ENCODE data around the gene RUNX2.
"Not testable (repeated sequence)": the region's sequence is repeated elsewhere in the genome, so short reads cannot be mapped to it uniquely, and the experiment has no call there.

RUNX2 gene

GRCh38 chr6:45558858-45559257, 230.7 kb downstream of the RUNX2 start:
- Mint-ChIP-seq H3K27me3 (ENCODE audit: low read depth) (no peaks in the 10 kb centered on the region), H3K27ac (peak overlapping the region; percentile 32), H3K4me3 (peak overlapping the region; percentile 28), H3K4me1 (ENCODE audit: low read depth) (peaks cover 33% of the 10 kb centered on the region), H3K9me3 (peaks cover 4% of the 10 kb centered on the region), H3K36me3 (ENCODE audit: low read depth) (peaks cover 15% of the 10 kb centered on the region)
- no peak for DNase-seq (ENCODE audit: low spot score)

GRCh38 chr6:45560321-45560820, 232.2 kb downstream of the RUNX2 start:
- peaks cover 25% of the 10 kb centered on the region for H3K4me1 Mint-ChIP-seq (ENCODE audit: low read depth)

GRCh38 chr6:45562171-45562570, 234.0 kb downstream of the RUNX2 start:
- Mint-ChIP-seq H3K9me3 (peaks cover 4% of the 10 kb centered on the region), H3K4me1 (ENCODE audit: low read depth) (peaks cover 22% of the 10 kb centered on the region), H3K4me3 (no peak overlapping the region), H3K36me3 (ENCODE audit: low read depth) (peaks cover 21% of the 10 kb centered on the region), H3K27ac (no peak overlapping the region), H3K27me3 (ENCODE audit: low read depth) (no peaks in the 10 kb centered on the region)
- no peak for DNase-seq (ENCODE audit: low spot score)

More at GRCh38 chr6:45560321-45560820, 232.2 kb downstream of the RUNX2 start:
- H3K9me3 Mint-ChIP-seq; H3K4me3 Mint-ChIP-seq; DNase-seq (ENCODE audit: low spot score); H3K27me3 Mint-ChIP-seq (ENCODE audit: low read depth); H3K27ac Mint-ChIP-seq: not testable (repeated sequence)
- peaks cover 15% of the 10 kb centered on the region for H3K36me3 Mint-ChIP-seq (ENCODE audit: low read depth)

GRCh38 chr6:45563041-45563440, 234.9 kb downstream of the RUNX2 start:
- DNase-seq (ENCODE audit: low spot score): no peak
- Mint-ChIP-seq H3K9me3 (peaks cover 4% of the 10 kb centered on the region), H3K4me3 (no peak overlapping the region), H3K27ac (no peak overlapping the region), H3K4me1 (ENCODE audit: low read depth) (peaks cover 21% of the 10 kb centered on the region), H3K27me3 (ENCODE audit: low read depth) (no peaks in the 10 kb centered on the region), H3K36me3 (ENCODE audit: low read depth) (peaks cover 21% of the 10 kb centered on the region)

GRCh38 chr6:45563844-45564243, 235.7 kb downstream of the RUNX2 start:
- peaks cover 18% of the 10 kb centered on the region for H3K4me1 Mint-ChIP-seq (ENCODE audit: low read depth)
- no peak overlapping the region for H3K4me3 Mint-ChIP-seq
- no peaks in the 10 kb centered on the region for H3K27me3 Mint-ChIP-seq (ENCODE audit: low read depth)
- no peak for DNase-seq (ENCODE audit: low spot score)
- H3K27ac Mint-ChIP-seq: no peak overlapping the region
- peaks cover 4% of the 10 kb centered on the region for H3K9me3 Mint-ChIP-seq
- H3K36me3 Mint-ChIP-seq (ENCODE audit: low read depth): peaks cover 18% of the 10 kb centered on the region

- no peak for DNase-seq (ENCODE audit: low spot score)
- no peaks in the 10 kb centered on the region for H3K9me3 Mint-ChIP-seq
- H3K4me3 Mint-ChIP-seq: no peak overlapping the region
- no peaks in the 10 kb centered on the region for H3K27me3 Mint-ChIP-seq (ENCODE audit: low read depth)
- H3K36me3 Mint-ChIP-seq (ENCODE audit: low read depth): peaks cover 12% of the 10 kb centered on the region
- peaks cover 15% of the 10 kb centered on the region for H3K4me1 Mint-ChIP-seq (ENCODE audit: low read depth)
- no peak overlapping the region for H3K27ac Mint-ChIP-seq
Measured at GRCh38 chr6:45566882-45567281, 238.8 kb downstream of the RUNX2 start.

GRCh38 chr6:45567879-45568278, 239.7 kb downstream of the RUNX2 start:
- peaks cover 19% of the 10 kb centered on the region for H3K4me1 Mint-ChIP-seq (ENCODE audit: low read depth)
- no peaks in the 10 kb centered on the region for H3K27me3 Mint-ChIP-seq (ENCODE audit: low read depth)
- H3K9me3 Mint-ChIP-seq: no peaks in the 10 kb centered on the region
- H3K36me3 Mint-ChIP-seq (ENCODE audit: low read depth): peaks cover 14% of the 10 kb centered on the region
- no peak overlapping the region for H3K27ac Mint-ChIP-seq
- no peak for DNase-seq (ENCODE audit: low spot score)
- no peak overlapping the region for H3K4me3 Mint-ChIP-seq

- no peaks in the 10 kb centered on the region for H3K9me3 Mint-ChIP-seq
- no peak for DNase-seq (ENCODE audit: low spot score)
- peak overlapping the region; percentile 31 for H3K27ac Mint-ChIP-seq
- H3K4me3 Mint-ChIP-seq: no peak overlapping the region
- no peaks in the 10 kb centered on the region for H3K27me3 Mint-ChIP-seq (ENCODE audit: low read depth)
- H3K4me1 Mint-ChIP-seq (ENCODE audit: low read depth): peaks cover 27% of the 10 kb centered on the region
- H3K36me3 Mint-ChIP-seq (ENCODE audit: low read depth): peaks cover 18% of the 10 kb centered on the region
Measured at GRCh38 chr6:45568626-45569025, 240.5 kb downstream of the RUNX2 start.

- H3K4me1 Mint-ChIP-seq (ENCODE audit: low read depth): peaks cover 30% of the 10 kb centered on the region
- H3K36me3 Mint-ChIP-seq (ENCODE audit: low read depth): peaks cover 19% of the 10 kb centered on the region
- DNase-seq (ENCODE audit: low spot score): no peak
- H3K4me3 Mint-ChIP-seq: no peak overlapping the region
- H3K9me3 Mint-ChIP-seq: no peaks in the 10 kb centered on the region
- no peaks in the 10 kb centered on the region for H3K27me3 Mint-ChIP-seq (ENCODE audit: low read depth)
- peak overlapping the region; percentile 31 for H3K27ac Mint-ChIP-seq
Measured at GRCh38 chr6:45569210-45569945, 241.2 kb downstream of the RUNX2 start.

GRCh38 chr6:45571159-45571558, 243.0 kb downstream of the RUNX2 start:
- Mint-ChIP-seq H3K4me1 (ENCODE audit: low read depth) (peaks cover 30% of the 10 kb centered on the region), H3K27ac (peak overlapping the region; percentile 15)

GRCh38 chr6:45572833-45573232, 244.7 kb downstream of the RUNX2 start:
- peaks cover 32% of the 10 kb centered on the region for H3K4me1 Mint-ChIP-seq (ENCODE audit: low read depth)
- peaks cover 14% of the 10 kb centered on the region for H3K36me3 Mint-ChIP-seq (ENCODE audit: low read depth)
- peak overlapping the region; percentile 50 for H3K4me3 Mint-ChIP-seq
- DNase-seq (ENCODE audit: low spot score): no peak
- peak overlapping the region; percentile 72 for H3K27ac Mint-ChIP-seq
- H3K27me3 Mint-ChIP-seq (ENCODE audit: low read depth): no peaks in the 10 kb centered on the region
- no peaks in the 10 kb centered on the region for H3K9me3 Mint-ChIP-seq

More at GRCh38 chr6:45571159-45571558, 243.0 kb downstream of the RUNX2 start:
- DNase-seq (ENCODE audit: low spot score): peak; percentile 50
- Mint-ChIP-seq H3K36me3 (ENCODE audit: low read depth) (peaks cover 17% of the 10 kb centered on the region), H3K27me3 (ENCODE audit: low read depth) (no peaks in the 10 kb centered on the region), H3K4me3 (no peak overlapping the region), H3K9me3 (no peaks in the 10 kb centered on the region)

- DNase-seq (ENCODE audit: low spot score): no peak
- Mint-ChIP-seq H3K27me3 (ENCODE audit: low read depth) (no peaks in the 10 kb centered on the region), H3K9me3 (no peaks in the 10 kb centered on the region), H3K27ac (no peak overlapping the region), H3K4me3 (no peak overlapping the region), H3K36me3 (ENCODE audit: low read depth) (peaks cover 11% of the 10 kb centered on the region), H3K4me1 (ENCODE audit: low read depth) (peaks cover 30% of the 10 kb centered on the region)
Measured at GRCh38 chr6:45574014-45574461, 245.9 kb downstream of the RUNX2 start.

GRCh38 chr6:45574885-45575284, 246.8 kb downstream of the RUNX2 start:
- Mint-ChIP-seq H3K27me3 (ENCODE audit: low read depth) (no peaks in the 10 kb centered on the region), H3K4me3 (no peak overlapping the region), H3K36me3 (ENCODE audit: low read depth) (peaks cover 11% of the 10 kb centered on the region), H3K4me1 (ENCODE audit: low read depth) (peaks cover 26% of the 10 kb centered on the region), H3K9me3 (no peaks in the 10 kb centered on the region), H3K27ac (no peak overlapping the region)
- no peak for DNase-seq (ENCODE audit: low spot score)

GRCh38 chr6:45576648-45577624, 248.8 kb downstream of the RUNX2 start:
- peaks cover 9% of the 10 kb centered on the region for H3K9me3 Mint-ChIP-seq
- H3K27ac Mint-ChIP-seq: no peak overlapping the region
- H3K27me3 Mint-ChIP-seq (ENCODE audit: low read depth): no peaks in the 10 kb centered on the region
- H3K4me3 Mint-ChIP-seq: no peak overlapping the region
- H3K4me1 Mint-ChIP-seq (ENCODE audit: low read depth): peaks cover 22% of the 10 kb centered on the region
- peaks cover 18% of the 10 kb centered on the region for H3K36me3 Mint-ChIP-seq (ENCODE audit: low read depth)
- no peak for DNase-seq (ENCODE audit: low spot score)
